Measurements from ENCODE around the gene SOX5.
"Not testable (repeated sequence)": the region's sequence is repeated elsewhere in the genome, so short reads cannot be mapped to it uniquely, and the experiment has no call there.

Gene SOX5

GRCh38 chr12:23834076-23834475 lies 115.4 kb downstream of the SOX5 start:
- no peak for DNase-seq (ENCODE audit: low spot score)

DNA sequence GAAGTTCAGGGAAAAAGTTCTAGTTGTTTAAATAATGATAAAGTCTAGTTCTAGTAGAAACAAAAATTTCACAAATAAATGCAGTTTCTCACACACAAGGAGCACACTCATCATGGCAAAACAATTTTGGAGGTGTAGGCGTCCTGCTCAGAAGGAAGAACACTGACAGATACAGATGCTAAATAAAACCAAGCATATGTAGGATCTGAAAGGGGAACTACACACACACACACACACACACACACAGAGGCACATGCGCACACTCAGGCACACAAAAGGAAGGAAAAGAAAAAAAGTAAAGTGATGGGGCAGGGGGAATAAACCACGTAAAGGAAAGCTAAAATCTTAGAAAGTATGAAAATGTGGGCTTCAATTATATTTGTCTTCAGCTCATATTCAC lies 117.7 kb downstream of the SOX5 start:
- no peak for DNase-seq (ENCODE audit: low spot score)

GRCh38 chr12:23830210-23830609 lies 119.3 kb downstream of the SOX5 start:
- no peak for DNase-seq (ENCODE audit: low spot score)

- DNase-seq (ENCODE audit: low spot score), result no peak
Measured at GRCh38 chr12:23827353-23827752, 122.1 kb downstream of the SOX5 start.

DNA sequence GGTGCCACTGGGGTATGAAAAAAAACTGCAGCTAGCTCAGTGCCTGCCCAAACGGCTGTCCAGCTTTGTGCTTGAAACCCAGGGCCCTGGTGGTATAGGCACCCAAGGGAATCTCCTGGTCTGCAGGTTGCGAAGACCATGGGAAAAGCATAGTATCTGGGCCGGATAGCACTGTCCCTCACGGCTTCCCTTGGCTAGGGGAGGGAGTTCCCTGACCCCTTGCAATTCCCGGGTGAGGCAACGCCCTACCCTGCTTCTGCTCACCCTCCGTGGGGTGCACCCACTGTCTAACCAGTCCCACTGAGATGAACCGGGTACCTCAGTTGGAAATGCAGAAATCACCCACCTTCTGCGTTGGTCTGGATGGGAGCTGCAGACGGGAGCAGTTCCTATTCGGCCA lies 124.3 kb downstream of the SOX5 start:
- DNase-seq (ENCODE audit: low spot score), result not testable (repeated sequence)

GRCh38 chr12:23824358-23824757 lies 125.1 kb downstream of the SOX5 start:
- DNase-seq (ENCODE audit: low spot score), result no peak

GRCh38 chr12:23822883-23823282 lies 126.6 kb downstream of the SOX5 start:
- not testable (repeated sequence) for DNase-seq (ENCODE audit: low spot score)

DNA sequence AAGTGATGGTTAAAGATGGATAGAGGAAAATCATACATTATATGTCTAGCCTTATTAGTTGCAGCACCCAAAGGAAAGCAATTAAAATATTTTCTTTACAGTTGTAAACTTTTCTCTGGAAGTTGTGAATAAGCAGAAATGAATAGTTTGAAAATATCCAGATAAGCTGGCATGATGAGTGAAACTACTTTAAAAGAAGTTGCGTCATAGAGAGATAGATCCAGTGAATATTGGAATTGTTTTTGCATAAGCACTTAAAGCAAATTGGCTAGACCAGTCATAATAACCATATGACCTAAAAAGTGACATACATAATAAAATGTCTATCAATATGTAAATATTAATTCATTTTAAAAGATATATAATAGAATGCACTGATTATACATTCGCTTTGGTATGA lies 132.1 kb downstream of the SOX5 start:
- no peak for DNase-seq (ENCODE audit: low spot score)

- DNase-seq (ENCODE audit: low spot score), result no peak
Measured at GRCh38 chr12:23816394-23816851, 133.0 kb downstream of the SOX5 start.

GRCh38 chr12:23815810-23816209 lies 133.7 kb downstream of the SOX5 start:
- no peak for DNase-seq (ENCODE audit: low spot score)

- no peak for DNase-seq (ENCODE audit: low spot score)
Measured at GRCh38 chr12:23813206-23813605, 136.3 kb downstream of the SOX5 start.

DNA sequence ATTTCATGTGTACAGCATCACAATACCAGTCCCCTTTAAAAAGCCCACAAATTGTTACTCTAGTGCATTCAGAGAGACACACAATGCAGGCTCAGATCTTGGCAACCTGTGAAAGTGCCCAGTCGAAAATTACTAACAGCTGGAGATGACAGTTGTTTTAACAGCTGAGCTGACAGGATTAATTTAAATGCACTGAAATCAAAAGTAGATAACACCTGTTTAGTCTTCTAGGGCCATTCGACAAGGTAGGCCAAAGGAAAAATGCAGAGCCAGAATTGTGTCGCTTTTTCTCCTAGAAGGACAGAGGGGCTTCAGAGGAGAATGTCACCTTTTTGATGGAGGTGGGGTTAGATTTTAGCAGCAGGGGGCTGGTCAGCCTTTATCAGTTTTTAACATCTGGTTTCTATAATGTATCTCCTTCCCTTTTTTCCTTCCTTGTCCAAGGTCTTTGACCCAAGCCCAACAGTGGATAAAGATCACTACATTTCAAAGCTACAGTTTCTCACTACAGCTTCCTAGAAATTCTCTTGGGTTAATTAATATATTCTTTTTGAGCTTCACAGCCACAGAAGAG lies 139.1 kb downstream of the SOX5 start:
- DNase-seq (ENCODE audit: low spot score), result no peak

DNA sequence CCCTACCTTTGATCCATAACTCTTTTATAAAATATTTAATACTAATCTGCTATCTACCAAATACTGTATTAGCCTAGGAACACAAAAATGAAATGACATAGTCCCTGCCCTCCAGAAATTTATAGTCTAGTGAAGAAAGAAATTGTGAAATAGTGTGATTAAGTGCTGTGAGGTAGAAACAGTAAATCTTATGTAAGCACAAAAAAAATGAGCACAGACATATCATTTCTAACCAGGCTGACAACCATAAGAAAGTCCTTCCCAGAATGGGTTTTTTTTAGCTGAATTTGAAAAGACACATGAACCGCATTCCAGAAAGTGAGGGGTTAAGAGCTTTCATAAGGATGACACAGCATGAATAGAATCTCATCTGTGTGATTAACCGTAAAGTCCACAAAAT lies 145.9 kb downstream of the SOX5 start:
- no peak for DNase-seq (ENCODE audit: low spot score)

GRCh38 chr12:23795494-23795893 lies 154.0 kb downstream of the SOX5 start:
- no peak for DNase-seq (ENCODE audit: low spot score)

DNA sequence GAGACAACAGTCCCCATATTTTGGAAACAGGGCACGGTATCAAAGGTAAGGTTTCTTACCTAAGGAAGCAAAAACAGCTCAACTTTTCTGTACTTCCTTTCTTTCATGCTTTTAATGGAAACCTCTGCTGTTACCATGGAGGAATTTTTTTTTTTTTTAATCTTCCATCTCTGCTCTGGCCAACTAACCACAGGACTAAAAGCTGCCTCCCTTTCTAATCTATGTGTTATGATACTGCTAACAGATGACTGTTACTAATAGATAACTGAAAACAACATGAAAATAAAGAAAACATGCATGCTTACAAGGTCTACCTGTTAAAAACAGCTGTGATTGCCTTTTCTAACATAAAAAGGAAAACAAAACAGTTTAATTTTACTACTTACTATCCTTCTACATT lies 168.4 kb downstream of the SOX5 start:
- DNase-seq (ENCODE audit: low spot score), result no peak

DNA sequence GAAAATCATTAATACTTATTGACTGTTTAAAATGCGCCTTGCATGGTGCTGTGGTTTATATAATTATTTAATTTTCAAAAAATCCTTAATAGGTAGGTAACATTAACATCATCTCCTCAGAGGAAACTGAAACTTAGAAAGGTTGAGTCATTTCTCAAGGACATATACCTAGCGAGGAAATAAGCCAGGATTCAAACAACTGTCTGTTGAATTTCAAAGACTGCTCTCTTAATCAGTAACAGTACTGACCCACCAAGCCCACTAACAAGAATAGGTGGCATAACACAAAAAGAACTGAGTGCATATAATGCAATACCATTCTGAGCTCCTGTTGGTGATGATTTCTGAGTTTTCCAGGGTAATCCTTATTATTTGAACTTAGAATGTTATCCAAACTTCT lies 174.3 kb downstream of the SOX5 start:
- DNase-seq (ENCODE audit: low spot score), result no peak

DNA sequence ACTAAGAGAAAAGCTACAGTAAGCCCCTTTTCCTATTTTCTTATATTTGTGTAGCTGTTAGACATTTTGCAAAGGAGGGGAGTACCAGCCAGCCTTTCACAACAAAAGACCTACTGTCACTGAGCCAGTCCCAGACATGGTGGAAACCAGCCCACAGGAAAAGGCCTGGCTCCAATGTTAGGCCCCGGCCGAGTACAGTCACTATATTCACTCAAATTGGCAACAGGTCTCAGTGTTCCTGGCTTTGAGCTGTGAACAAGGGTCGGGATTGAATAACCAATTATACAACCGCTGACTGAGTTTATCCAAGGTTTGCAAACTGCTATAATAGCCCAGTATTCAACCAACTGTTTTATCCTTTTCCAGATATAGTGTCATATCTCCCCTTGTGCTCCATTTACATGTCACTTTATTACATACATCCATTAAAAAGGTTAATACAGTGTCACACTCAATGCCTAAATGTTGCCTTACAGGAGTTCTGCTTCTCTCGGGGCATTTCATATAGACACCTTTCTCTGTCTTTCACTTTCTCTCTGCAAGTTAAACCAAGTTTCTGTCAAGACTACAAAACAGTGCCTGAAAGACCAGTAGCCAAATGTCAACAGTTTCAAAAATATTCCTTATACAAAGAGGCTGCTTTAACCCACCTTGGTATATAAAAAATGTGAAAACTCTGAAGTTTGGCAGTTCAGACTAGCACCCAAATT lies 178.1 kb downstream of the SOX5 start:
- no peak for DNase-seq (ENCODE audit: low spot score)

DNA sequence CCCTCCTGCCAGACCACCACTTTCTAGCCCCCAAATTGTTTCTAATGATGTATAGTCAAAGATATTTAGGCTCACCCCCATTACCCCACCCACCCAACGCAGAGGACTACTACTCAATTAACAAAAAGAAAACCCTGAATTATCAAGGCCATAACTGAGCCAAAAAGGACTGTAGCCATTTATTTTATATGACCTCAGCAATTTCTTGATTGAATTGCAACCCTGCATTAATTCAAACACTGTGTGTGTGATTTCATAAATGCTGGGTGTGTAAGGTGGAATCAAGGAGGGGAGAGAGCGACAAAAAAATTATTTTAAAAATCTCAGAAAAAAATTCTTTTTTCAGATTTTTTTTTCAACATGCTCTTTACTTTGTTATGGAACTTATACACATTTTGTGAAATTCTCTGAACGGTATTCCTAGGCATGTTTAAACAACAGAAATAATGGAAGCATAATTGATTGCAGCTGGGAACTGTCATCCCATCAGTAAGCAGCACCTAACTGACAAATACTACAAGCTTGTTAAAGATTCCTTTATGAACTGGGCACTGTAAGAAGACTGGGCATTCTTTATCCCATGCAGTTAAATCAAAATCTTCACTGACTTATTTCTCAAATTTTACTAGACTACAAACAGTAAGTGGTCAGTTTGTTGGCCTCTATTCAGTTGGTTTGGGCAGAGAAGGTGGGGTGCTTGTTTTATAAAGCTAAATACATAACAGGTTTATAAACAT lies 179.1 kb downstream of the SOX5 start:
- DNase-seq (ENCODE audit: low spot score), result no peak

DNA sequence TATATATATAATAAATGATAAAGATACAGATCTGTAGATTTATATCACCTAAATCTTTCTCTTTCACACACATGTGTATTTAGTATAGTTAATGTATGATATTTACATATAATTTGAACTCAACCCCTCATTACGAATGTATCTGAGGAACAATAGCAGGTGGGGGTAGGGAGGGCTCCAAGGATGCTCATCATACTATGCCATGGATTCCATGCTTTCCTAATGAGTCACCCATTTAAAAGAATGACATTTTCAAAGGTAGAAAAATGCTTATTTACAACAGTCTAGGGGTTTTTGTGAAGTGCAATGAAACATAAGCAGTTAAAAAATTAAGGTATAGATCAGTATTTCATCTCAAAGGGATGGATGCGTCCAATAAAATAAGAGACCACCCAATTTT lies 181.6 kb downstream of the SOX5 start:
- no peak for DNase-seq (ENCODE audit: low spot score)

- DNase-seq (ENCODE audit: low spot score), result no peak
Measured at GRCh38 chr12:23763724-23764123, 185.7 kb downstream of the SOX5 start.

DNA sequence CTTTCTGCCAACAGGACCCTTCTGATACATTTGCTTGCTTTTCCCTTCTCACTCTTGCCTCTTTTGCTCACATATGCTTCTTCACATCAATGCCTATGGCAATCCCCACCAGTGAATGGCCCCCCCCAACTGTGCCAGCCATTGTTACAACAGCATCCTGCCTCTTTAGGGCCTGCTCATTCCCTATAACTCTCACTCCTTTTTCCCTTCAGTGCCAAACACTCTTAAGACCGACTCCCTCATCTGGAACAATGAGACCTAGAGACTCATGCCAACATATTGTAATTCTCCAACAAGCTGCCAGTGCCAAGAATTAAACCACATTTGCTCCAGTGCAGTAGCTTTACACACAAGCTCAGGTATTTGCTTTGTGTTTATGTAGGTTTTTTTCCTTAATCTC lies 189.0 kb downstream of the SOX5 start:
- DNase-seq (ENCODE audit: low spot score), result no peak

GRCh38 chr12:23758608-23759007 lies 190.9 kb downstream of the SOX5 start:
- no peak for DNase-seq (ENCODE audit: low spot score)

DNA sequence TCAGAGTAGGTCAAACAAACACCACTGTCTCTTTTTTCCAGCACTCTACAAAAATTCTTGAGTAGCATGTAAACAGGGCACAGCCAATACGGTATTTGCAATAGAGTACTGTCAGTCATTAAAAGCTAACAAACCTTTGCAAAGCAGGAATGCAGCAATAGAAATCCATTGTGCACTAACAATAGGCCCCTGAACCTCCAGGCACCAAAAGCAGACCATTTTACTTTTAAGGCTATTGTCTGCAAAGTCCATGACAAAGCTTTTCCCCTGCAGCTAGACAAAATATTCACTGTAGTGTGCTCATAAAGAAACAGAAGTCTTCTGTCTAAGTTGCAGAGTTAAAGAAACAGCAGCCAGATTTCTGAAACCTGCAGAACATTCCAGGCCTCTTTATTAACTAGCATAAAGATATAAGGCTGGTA lies 191.9 kb downstream of the SOX5 start:
- DNase-seq (ENCODE audit: low spot score), result no peak
